Gastroesophageal sphincter (tissue), 4 donors: Measurements from ENCODE around the gene ATP6V1E1. TPM values are rescaled to one million over a fixed set of nuclear protein-coding genes. Genes with fewer than 3 reads are reported as not detected.
A peak's percentile ranks its signal among the peaks of the same experiment; 100 is the strongest.

Experiments used
- ATAC-seq: fragments of 150-250 bp; one replicate; pipeline ENCODE4 v1.9.1; 2016; ENCODE audit warnings: mild to moderate bottlenecking, moderate library complexity
- H3K27ac ChIP-seq, 4 donors: fragments of 200-600 bp; sonication (generic) in 3 of 4; 1 replicate in 3 of 4; 2 replicates in 1 of 4; pipeline ENCODE4 v1.5.1; 2016 to 2019
- H3K27me3 ChIP-seq: fragments of 200-600 bp; sonication (generic); one replicate; pipeline ENCODE4 v1.5.1; 2019
- H3K36me3 ChIP-seq, 2 donors: fragments of 200-600 bp; sonication (generic); one replicate each; pipeline ENCODE4 v1.5.1; 2019; ENCODE audit warnings: control low read depth in 1 of 2
- H3K4me1 ChIP-seq, 3 donors: fragments of 200-600 bp; sonication (generic); 1 replicate in 2 of 3; 2 replicates in 1 of 3; pipeline ENCODE4 v1.5.1; 2016 to 2019; ENCODE audit warnings: control low read depth in 2 of 3
- H3K4me3 ChIP-seq, 2 donors: fragments of 200-600 bp; sonication (generic); one replicate each; pipeline ENCODE4 v1.5.1; 2019; ENCODE audit warnings: mild to moderate bottlenecking in 1 of 2, moderate library complexity in 1 of 2
- H3K9me3 ChIP-seq, 3 donors: fragments of 200-600 bp; sonication (generic); one replicate each; pipeline ENCODE4 v1.5.1; 2017 to 2019; ENCODE audit warnings: control low read depth in 2 of 3
- EP300 ChIP-seq: sonication (generic); formaldehyde crosslinking; IDR thresholded peaks from one replicate; pipeline ENCODE4 v1.6.1; 2017; ENCODE audit warnings: antibody characterized with exemption, mild to moderate bottlenecking
- POLR2A ChIP-seq, 2 donors: fragments of 450-650 bp; IDR thresholded peaks; one replicate each; pipeline ENCODE4 v1.6.1; 2017; ENCODE audit warnings: antibody characterized with exemption in 2 of 2, mild to moderate bottlenecking in 2 of 2, moderate library complexity in 1 of 2
- POLR2AphosphoS5 ChIP-seq: sonication (generic); formaldehyde crosslinking; IDR thresholded peaks from one replicate; pipeline ENCODE4 v1.6.1; 2017; ENCODE audit warnings: antibody characterized with exemption
- WGBS, 2 donors: methylation state at CpG; one replicate each; pipeline ENCODE4 v1.1.5; 2018; ENCODE audit warnings: low coverage in 1 of 2; 5-methylcytosine and 5-hydroxymethylcytosine counted together
- total RNA-seq, 4 donors: library from RNA; depleted of rRNA; stranded (reverse); fragments of >200 nt; gene quantifications; one replicate each; pipeline ENCODE4 v1.1.0, GENCODE V29; 2016
- TF ChIP-seq, protein P1 (sequence below), 4 experiments: fragments of 200-600 bp in 2 of 4; fragments of 450-650 bp in 2 of 4; sonication (generic) in 1 of 4; IDR thresholded peaks; one replicate each; pipeline ENCODE4 v1.5.1; 2017 to 2019; ENCODE audit warnings: antibody characterized with exemption in 4 of 4, mild to moderate bottlenecking in 2 of 4, moderate library complexity in 2 of 4

The ATP6V1E1 gene
- total RNA-seq, 4 donors from 2014 or later: 146 to 252 (median 195) TPM

DNA sequence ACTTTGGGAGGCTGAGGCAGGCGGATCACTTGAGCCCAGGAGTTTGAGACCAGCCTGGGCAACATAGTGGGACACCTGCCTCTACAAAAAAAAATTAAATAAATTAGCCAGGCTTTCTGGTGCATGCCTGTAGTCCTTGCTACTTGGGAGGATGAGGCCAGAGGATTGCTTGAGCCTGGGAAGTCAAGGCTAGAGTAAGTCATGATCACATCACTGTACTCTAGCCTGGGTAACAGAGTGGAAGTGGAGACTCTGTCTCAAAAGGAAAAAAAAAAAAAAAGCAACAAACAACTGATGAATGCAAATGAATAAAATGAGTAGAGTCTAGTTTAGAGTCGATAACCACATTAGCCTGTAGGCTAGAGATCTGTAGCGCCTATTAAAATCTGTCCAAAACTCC is 6.1 kb upstream of the ATP6V1E1 start:
- Histone ChIP-seq H3K27me3 (no peaks in the 10 kb centered on the region), H3K4me1 (peaks cover 0 to 16% (median 4%) of the 10 kb centered on the region in 3 donors), H3K4me3 (no peak overlapping the region), H3K9me3 (no peaks in the 10 kb centered on the region), H3K27ac (no peak overlapping the region), H3K36me3 (no peaks in the 10 kb centered on the region)
- WGBS, 2 donors: 89 to 100% methylated on average over 1 to 3 of the region's 3 CpGs
- TF ChIP-seq POLR2AphosphoS5 (no peak), EP300 (no peak), POLR2A (IDR thresholded peaks at IDR 0.05) (no peak)
- TF ChIP-seq, protein P1, sequence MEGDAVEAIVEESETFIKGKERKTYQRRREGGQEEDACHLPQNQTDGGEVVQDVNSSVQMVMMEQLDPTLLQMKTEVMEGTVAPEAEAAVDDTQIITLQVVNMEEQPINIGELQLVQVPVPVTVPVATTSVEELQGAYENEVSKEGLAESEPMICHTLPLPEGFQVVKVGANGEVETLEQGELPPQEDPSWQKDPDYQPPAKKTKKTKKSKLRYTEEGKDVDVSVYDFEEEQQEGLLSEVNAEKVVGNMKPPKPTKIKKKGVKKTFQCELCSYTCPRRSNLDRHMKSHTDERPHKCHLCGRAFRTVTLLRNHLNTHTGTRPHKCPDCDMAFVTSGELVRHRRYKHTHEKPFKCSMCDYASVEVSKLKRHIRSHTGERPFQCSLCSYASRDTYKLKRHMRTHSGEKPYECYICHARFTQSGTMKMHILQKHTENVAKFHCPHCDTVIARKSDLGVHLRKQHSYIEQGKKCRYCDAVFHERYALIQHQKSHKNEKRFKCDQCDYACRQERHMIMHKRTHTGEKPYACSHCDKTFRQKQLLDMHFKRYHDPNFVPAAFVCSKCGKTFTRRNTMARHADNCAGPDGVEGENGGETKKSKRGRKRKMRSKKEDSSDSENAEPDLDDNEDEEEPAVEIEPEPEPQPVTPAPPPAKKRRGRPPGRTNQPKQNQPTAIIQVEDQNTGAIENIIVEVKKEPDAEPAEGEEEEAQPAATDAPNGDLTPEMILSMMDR (IDR thresholded peaks at IDR 0.05): no peak
- no peak for ATAC-seq

DNA sequence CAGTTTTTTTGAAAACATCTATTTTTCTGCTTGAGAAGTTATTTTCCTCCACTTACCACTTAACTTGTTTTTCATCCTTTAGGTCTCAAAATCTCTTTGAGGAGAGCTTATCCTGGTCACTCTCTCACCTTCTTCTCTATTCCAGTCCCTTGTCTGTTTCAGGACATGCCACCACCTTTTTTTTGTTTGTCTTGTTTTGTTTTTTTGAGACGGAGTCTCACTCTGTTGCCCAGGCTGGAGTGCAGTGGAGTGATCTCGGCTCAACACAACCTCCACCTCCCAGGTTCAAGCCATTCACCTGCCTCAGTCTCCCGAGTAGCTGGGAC is 5.4 kb upstream of the ATP6V1E1 start:
- peak overlapping the region in 1 of 4 donors; percentile 20 for H3K27ac ChIP-seq
- H3K9me3 ChIP-seq: no peaks in the 10 kb centered on the region
- no peaks in the 10 kb centered on the region for H3K36me3 ChIP-seq
- peaks cover 0 to 14% (median 0%) of the 10 kb centered on the region in 3 donors for H3K4me1 ChIP-seq
- no peak for ATAC-seq
- TF ChIP-seq POLR2AphosphoS5: no peak
- no peak for TF ChIP-seq EP300
- TF ChIP-seq, protein P1 (IDR thresholded peaks at IDR 0.05): no peak
- no peak for TF ChIP-seq POLR2A (IDR thresholded peaks at IDR 0.05)
- no peak overlapping the region for H3K4me3 ChIP-seq
- WGBS, 2 donors: 90% methylated on average over 3 of the region's 3 CpGs; no CpG with 5 or more reads in 1 of the 2 donors
- no peaks in the 10 kb centered on the region for H3K27me3 ChIP-seq

DNA sequence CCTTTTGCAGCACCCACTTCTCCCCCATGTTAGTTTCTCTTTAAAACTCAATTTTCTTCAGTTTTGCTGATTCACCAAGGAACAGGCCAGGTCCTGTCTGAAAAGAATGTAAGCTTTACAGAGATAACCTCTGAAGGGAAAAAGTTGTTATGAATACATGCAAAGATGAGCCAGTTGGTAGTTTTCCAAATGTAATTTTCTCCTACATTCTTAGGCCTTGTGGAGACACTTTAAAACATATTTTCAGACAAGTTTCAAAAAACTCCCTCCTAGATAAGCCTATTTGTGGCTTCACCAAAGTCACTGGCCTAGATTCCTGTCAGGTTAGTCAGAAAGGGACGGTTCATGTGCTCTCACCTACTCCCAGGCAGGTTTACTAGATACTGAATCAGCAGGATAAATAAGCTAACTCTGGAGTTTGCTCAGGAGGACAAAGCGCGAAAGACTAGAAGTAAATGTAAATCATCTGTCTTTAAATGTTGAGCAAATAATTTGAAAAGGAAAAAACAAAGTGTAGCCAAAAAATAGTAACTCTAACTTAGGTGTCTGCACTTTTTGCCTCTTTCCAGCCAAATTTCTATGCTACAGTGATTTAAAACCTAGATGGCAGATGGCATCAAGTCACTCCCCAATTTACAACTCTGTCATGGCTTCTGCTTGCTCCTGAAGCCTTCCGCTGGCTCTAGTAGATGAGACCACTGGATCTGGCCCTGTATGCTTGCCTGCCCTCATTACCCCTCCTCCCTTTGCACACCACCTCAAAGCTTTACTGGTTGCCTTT is 4.9 kb upstream of the ATP6V1E1 start:
- no peaks in the 10 kb centered on the region for H3K9me3 ChIP-seq
- WGBS, 2 donors: 50 to 69% methylated on average over 4 of the region's 4 CpGs
- TF ChIP-seq POLR2AphosphoS5: no peak
- TF ChIP-seq, protein P1 (IDR thresholded peaks at IDR 0.05): no peak
- no peak for TF ChIP-seq POLR2A (IDR thresholded peaks at IDR 0.05)
- no peak for TF ChIP-seq EP300
- no peak for ATAC-seq
- no peak overlapping the region for H3K4me3 ChIP-seq
- peak overlapping the region in 2 of 4 donors; percentile 2 to 20 for H3K27ac ChIP-seq
- H3K4me1 ChIP-seq: peaks cover 0 to 15% (median 0%) of the 10 kb centered on the region in 3 donors
- no peaks in the 10 kb centered on the region for H3K36me3 ChIP-seq
- no peaks in the 10 kb centered on the region for H3K27me3 ChIP-seq

DNA sequence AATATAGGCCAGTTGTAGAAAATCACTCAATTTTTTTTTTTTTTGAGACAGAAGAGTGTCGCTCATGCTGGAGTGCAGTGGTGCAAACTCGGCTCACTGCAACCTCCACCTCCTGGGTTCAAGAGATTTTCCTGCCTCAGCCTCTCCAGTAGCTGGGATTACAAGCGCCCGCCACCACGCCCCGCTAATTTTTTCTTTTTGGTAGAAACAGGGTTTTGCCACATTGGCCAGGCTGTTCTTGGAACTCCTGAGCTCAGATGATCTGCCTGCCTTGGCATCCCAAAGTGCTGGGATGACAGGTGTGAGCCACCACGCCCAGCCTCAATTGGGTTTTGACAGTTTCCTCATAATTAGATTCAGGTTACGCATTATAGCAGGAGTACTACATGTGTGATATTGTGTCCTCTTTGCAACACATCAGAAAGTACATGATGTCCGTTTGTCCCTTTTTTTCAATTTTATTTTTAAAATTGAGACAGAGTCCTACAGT is 2.6 kb upstream of the ATP6V1E1 start:
- no peak overlapping the region for H3K4me3 ChIP-seq
- 89% methylated on average over 5 of the region's 9 CpGs; no CpG with 5 or more reads in 1 of the 2 donors for whole genome bisulfite sequencing, 2 donors
- H3K9me3 ChIP-seq: no peaks in the 10 kb centered on the region
- no peak overlapping the region for H3K27ac ChIP-seq
- peaks cover 0 to 25% (median 11%) of the 10 kb centered on the region in 3 donors for H3K4me1 ChIP-seq
- H3K27me3 ChIP-seq: no peaks in the 10 kb centered on the region
- TF ChIP-seq POLR2A (IDR thresholded peaks at IDR 0.05): no peak
- no peak for TF ChIP-seq POLR2AphosphoS5
- TF ChIP-seq, protein P1 (IDR thresholded peaks at IDR 0.05): no peak
- TF ChIP-seq EP300: no peak
- peaks cover 0 to 7% of the 10 kb centered on the region in 2 donors for H3K36me3 ChIP-seq
- no peak for ATAC-seq

DNA sequence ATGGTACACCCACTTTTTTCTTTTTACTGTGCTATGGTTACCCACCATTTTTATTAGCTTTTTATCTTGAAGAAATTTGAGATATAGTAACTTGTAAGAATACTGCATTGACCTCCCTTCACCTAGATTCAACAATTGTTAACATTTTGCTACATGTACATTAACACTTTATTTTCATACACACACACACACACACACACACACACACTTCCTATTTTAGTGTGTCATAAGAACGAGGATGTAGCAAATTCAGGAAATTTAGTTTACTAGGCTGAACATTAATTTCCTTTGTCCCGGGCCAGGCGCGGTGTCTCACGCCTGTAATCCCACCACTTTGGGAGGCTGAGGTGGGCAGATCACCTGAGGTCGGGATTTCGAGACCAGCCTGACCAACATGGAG is 1.1 kb upstream of the ATP6V1E1 start:
- Histone ChIP-seq H3K36me3 (peaks cover 0 to 8% of the 10 kb centered on the region in 2 donors), H3K27me3 (no peaks in the 10 kb centered on the region), H3K9me3 (no peaks in the 10 kb centered on the region), H3K4me1 (peaks cover 0 to 37% (median 11%) of the 10 kb centered on the region in 3 donors), H3K4me3 (no peak overlapping the region), H3K27ac (peak overlapping the region in 2 of 4 donors; percentile 91 to 94)
- WGBS, 2 donors: 60 to 83% methylated on average over 2 to 7 of the region's 7 CpGs
- TF ChIP-seq POLR2AphosphoS5: no peak
- TF ChIP-seq, protein P1 (IDR thresholded peaks at IDR 0.05): no peak
- ATAC-seq: no peak
